ENCODE results near the gene IFNAR1. TPM values are rescaled to one million over a fixed set of nuclear protein-coding genes. Genes with fewer than 3 reads are reported as not detected.

Gene IFNAR1
- total and polyA plus RNA-seq, 2 of the 4 experiments (the other 2 are of a cell fraction), result 7.8 to 9.9 TPM

DNA sequence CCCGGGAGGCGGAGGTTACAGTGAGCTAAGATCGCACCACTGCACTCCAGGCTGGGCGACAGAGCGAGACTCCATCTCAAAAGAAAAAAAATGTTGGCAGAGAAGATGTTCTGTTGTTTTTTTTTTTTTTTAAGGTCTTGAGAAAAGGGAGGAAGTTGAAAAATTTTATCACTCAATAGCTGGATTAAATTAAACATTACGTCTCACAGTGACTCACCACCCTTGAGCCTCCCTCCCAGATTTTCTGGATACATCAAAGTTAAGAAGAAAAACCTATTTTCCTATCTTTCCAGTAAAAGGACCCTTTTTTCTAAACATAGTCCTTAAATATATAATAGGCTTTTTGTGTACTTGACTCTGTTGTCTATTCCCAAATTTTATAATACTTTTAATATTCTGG is 35.5 kb downstream of the IFNAR1 start:
- peaks cover 15% of the 10 kb centered on the region for H3K36me3 ChIP-seq (ENCODE audit: control insufficient read depth, insufficient read depth, low read length)
- H2AK9ac ChIP-seq (replicated peaks; ENCODE audit: low read depth, low read length, poor library complexity), result no peak overlapping the region
- POLR2A ChIA-PET (ENCODE audit: unreplicated experiment), result no interaction called here
- no peak overlapping the region for H2BK15ac ChIP-seq (ENCODE audit: low read depth, low read length)
- no peak overlapping the region for H4K8ac ChIP-seq (ENCODE audit: low read depth in 2 of 2, low read length in 2 of 2)
- H3K27me3 ChIP-seq (ENCODE audit: control insufficient read depth, insufficient read depth, low read length), result no peaks in the 10 kb centered on the region
- H3K56ac ChIP-seq (ENCODE audit: extremely low read depth, insufficient read depth, low read length), result no peak overlapping the region
- dilution Hi-C loops (cut with HindIII; ENCODE audit: low sequenced_read_pairs, unreplicated experiment), result no loop called here
- H3K79me1 ChIP-seq (ENCODE audit: low read depth in 1 of 2, low read length in 2 of 2), result no peaks in the 10 kb centered on the region
- H4K5ac ChIP-seq (ENCODE audit: low read depth, low read length), result no peak overlapping the region
- no peak overlapping the region for H3K23ac ChIP-seq (ENCODE audit: low read depth, low read length)
- no peak overlapping the region for H3K4ac ChIP-seq (ENCODE audit: low read depth, low read length)
- CTCF ChIA-PET, result interaction anchor here (0.6 to 1.9 kb wide), 5 partner anchors 16 to 82 kb away, joined by 3 to 5 read pairs (median 4); no protein-coding TSS in a partner anchor
- 100% methylated on average over 2 of the region's 6 CpGs; no CpG with 5 or more reads in 1 of the 2 experiments for WGBS, 2 experiments (ENCODE audit: extremely low coverage in 2 of 2, insufficient read length in 1 of 2)
- no peak overlapping the region for H3K4me3 ChIP-seq (ENCODE audit: insufficient read depth, low read depth, low read length)
- intact Hi-C loops (cut with micrococcal nuclease), result loop anchor here (1.0 kb wide), 1 partner anchor 85 kb away; no protein-coding TSS in a partner anchor
- H2AFZ ChIP-seq (replicated peaks; ENCODE audit: low read length, poor library complexity), result no peak overlapping the region
- H3K27ac ChIP-seq (ENCODE audit: insufficient read depth, low read length), result no peak overlapping the region
- DNase-seq (peak; percentile 80), ATAC-seq (ENCODE audit: low read depth) (peak; percentile 35; the same call in 1 of the 2 replicates)
- no peaks in the 10 kb centered on the region for H4K20me1 ChIP-seq (ENCODE audit: insufficient read depth, low read length)
- no peak overlapping the region for H2AK5ac ChIP-seq (ENCODE audit: low read depth, low read length)
- no peak overlapping the region for H2BK120ac ChIP-seq (ENCODE audit: low read depth, low read length)
- no peak overlapping the region for H3K18ac ChIP-seq (ENCODE audit: low read depth, low read length)
- TF ChIP-seq MXI1 (IDR thresholded peaks at IDR 0.05; ENCODE audit: borderline replicate concordance, low read depth, low read length) (no peak), BHLHE40 (IDR thresholded peaks at IDR 0.05; ENCODE audit: low read depth, low read length) (no peak), FOS (IDR thresholded peaks at IDR 0.05; ENCODE audit: low read depth, low read length) (peak; percentile 41; the same call in 1 of the 2 replicates), MAZ (IDR thresholded peaks at IDR 0.05; ENCODE audit: borderline replicate concordance, low read depth, low read length) (no peak), POLR2A (IDR thresholded peaks at IDR 0.05; ENCODE audit: low read depth, low read length) (no peak)
- peaks cover 5% of the 10 kb centered on the region for H3K4me1 ChIP-seq (ENCODE audit: control insufficient read depth, insufficient read depth, low read length)
- peaks cover 7% of the 10 kb centered on the region for H3K9me1 ChIP-seq (ENCODE audit: insufficient read depth, low read length)
- no TSS peak for BruUV-seq (replicated peaks)
- H2BK20ac ChIP-seq (ENCODE audit: low read depth, low read length), result no peak overlapping the region
- H3K14ac ChIP-seq (replicated peaks; ENCODE audit: low read depth, low read length), result no peak overlapping the region
- no peaks in the 10 kb centered on the region for H3K9me3 ChIP-seq (ENCODE audit: control insufficient read depth, insufficient read depth, low read length)
- H3K9ac ChIP-seq (ENCODE audit: low read depth, low read length), result no peak overlapping the region
- in situ Hi-C loops (cut with MboI; ENCODE audit: low sequenced_read_pairs), result no loop called here
- no peak overlapping the region for H2BK5ac ChIP-seq (ENCODE audit: low read depth, low read length, poor library complexity, severe bottlenecking)
- H3K4me2 ChIP-seq (ENCODE audit: low read depth, low read length), result no peak overlapping the region
- H4K91ac ChIP-seq (ENCODE audit: insufficient read depth, low read depth, low read length), result no peak overlapping the region

All from IMR-90 (cell line).